DMS53 (cell line): ENCODE results near the gene SYNPO2.
"Not testable (repeated sequence)": the region's sequence is repeated elsewhere in the genome, so short reads cannot be mapped to it uniquely, and the experiment has no call there.

Source experiments
- DNase-seq: peaks from one replicate; lab custom pipeline; 2025; lab: John Stamatoyannopoulos, UW

The SYNPO2 gene

DNA sequence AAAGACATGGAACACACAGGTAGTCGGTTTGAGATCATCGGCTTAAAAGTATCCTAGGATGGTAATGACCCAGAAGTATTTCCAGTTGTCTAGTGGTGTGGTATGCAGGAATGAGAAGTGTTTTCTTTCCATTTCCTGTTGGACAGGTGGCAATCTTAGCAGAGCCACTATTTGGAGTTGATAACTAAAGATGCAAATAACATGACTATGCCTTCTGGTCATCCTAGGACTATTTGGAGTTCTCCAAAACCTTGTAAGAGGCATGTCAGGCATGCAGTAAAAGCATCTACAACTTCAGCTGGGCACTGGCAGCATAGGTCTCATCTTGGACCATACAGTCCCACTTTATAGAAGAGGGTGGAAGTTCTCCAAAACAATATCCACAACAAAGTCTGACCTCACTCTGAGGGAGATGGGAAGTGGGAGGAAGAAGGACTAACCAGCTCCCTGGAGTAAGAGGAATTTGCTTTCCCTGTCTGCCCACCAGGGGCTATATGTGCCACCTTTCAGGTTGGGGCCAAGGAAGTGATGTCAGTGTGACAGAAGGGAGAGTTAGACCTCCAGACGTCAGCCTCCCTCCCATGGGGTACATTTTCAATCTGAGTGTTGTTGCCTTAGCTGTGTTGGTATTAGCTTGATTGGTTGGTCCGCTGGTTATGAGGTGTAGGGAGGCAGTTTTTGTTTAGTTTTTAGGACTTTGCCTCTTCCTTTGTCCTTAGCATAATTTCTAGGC is 145.8 kb downstream of the SYNPO2 start:
- DNase-seq, result peak; percentile 5

DNA sequence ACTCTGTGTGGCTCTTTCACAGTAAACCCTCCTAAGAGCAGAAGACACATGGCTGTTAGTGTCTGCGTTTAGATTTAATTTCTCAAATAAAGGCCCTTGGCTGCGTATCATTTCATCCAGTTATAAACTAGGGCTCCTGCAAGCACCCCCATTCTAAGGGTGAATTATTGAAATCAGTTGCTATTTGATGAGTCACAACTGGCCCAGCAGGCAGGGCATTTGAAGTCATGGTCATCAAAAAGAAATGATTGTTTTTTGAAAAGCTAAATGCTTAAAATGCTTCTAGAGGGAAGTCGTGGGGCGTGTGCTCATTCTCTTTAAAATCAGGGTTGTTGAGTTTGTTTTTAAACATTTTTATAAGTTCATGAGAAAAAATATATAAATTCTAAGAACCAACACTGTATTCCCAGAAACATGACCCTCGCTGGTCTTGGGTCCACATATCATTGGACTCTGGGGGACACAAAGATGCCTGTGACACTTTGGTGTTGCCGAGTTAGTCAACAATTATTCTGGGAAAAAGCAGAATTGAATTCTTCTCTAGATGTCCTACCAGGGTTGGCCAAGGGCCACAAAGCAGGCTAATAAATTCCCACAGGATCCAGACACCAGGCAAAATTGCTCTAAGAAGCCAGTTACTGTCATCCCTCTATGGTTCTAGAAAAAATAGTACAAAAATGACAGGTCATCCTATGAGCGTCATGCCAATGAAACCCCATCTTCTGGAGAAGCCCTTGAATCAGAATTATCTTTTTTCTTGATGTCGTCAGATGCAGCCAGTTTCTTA is 147.5 kb downstream of the SYNPO2 start:
- no peak for DNase-seq

DNA sequence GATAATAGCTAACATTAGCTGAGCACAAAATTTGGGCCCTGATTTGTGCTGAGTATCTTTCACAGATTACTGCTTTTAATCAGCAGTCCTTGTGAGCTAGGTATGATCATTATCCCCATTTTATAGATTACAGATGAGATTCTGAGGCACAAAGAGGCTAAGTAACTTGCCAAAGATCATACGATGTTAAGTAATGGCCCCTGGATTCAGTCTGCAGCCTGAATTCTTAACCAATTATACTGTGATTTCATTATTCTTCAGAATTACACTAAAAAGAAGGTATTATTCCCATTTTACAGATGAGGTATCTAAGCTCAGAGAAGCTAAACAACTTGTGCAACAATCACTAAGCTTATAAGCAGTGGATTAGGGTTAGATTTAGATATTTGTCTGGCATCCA is 149.1 kb downstream of the SYNPO2 start:
- no peak for DNase-seq

DNA sequence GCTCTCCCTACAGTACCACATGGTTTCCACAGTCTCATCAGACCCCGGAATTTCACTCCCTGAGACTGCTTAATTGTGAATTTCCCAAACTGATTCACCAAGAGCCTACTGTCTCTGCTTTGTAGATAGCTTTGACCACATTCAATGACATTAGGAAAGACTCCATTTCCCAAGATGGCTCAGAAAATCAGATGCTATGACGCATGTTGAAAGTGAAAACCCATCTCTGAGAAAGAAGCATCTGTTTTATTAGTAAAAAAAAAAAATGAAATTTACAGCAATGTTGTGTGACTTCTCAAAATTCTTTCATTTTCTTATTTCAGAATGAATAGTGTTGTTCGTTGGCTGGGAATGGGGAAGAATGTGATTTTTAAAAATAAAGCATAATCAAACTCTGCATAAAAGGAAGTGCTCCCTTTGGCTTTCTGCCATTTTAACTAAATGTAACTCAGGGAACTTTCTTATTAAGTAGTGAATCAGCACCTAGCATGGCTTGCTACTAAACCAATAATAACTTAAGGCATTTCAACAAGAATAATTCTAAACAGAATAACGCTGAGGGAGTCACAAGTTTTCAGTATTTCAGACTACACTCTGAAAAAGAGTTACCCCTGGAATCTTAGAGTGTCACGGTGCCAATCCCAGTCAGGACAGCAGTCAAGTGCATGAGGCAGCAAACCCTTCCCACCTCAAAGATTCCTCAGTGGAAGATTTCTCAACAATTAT is 149.6 kb downstream of the SYNPO2 start:
- no peak for DNase-seq

DNA sequence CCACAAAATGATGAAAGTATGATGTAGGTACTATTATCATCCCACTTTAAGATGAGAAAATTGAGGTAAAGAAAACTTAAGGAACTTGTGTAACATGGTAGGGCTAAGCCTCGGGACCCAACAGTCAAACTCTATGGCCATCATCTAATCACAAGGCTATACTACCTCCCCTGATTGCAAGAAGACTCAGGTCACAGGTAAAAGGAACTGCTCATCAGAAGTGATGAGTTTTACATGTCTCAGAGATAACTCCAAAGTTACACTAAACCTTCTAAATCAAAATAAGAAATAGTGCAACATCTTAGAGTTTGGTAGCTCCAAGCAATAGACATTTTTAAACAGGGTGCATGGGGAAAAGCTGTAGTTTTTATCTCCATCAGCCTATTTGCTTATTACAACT is 150.5 kb downstream of the SYNPO2 start:
- DNase-seq, result no peak

DNA sequence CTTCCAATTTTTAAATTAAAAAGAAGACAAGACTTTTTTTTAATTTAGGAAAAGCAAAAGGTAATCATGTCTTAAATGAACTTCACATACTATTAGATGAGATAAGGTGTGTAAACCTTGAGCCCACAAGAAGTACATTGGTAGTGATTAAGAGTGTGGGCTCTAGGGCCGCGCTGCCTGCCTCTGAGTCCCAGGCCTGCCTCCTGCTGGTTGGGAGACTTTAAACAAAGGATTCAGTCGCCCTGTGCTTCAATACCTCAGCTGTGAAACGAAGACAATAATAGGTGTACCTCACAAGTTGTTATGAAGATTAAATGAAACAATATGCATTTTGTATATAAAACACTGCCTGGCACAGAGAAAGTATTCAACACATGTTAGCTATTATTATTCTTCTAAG is 151.1 kb downstream of the SYNPO2 start:
- peak; percentile 2 for DNase-seq

DNA sequence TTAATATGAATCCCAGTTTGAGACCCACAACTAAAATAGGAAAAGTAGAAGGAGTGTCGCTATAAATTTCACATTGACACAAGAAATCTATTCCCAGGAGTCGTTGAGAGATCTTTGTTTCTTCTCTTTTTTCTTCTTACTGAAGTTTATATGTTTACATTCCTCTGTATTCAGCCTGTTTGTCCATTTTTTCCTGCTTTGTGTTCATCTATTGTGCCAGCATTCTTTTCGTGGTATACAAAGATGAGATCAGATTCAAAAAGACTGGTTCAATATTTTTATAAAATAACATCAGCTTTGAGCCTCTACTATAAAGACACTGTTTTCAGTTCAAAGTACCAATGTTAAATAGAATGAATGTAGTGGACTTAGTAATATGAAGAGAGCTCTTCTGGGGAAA is 151.6 kb downstream of the SYNPO2 start:
- DNase-seq, result no peak

DNA sequence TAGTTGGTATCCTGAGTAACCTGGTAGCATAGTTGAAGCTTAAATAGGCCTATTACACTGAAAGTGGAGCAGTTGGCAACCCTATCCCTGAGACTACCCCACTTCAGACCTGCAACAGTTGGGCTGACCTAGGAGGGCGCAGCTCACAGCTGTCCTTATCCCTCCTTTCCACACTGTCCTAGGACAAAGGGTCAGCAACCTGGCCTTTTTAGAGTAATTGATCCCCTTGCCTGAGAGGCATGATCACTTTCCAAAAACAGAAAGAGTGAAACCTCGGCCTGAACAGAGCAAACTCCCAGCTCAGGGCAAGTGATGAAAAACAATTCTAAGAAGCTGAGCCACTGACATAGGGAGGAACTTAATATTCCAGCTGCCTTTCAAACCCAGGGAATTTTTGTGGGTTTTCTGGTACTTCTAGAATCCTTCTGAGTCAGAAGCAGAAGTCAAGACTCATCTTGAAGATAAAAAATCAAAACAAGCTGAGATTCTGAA is 152.1 kb downstream of the SYNPO2 start:
- DNase-seq, result no peak

DNA sequence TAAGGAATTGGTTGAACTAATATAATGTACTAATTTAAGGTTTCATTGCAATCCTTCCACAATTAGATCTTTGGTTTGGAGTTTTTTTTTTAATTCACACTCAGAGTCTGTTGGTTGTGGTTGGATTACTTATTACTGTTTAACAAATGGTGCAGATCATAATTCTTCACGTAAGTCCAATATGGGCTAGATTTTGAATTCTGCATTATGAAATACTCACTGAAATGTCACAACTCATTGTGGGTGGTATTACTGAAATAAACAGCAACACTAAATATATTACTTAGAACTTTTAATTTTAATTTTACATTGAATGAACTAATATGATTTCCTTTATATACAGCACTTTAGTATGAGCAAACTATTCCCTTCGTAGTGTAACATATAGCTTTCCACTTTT is 152.7 kb downstream of the SYNPO2 start:
- DNase-seq, result no peak

DNA sequence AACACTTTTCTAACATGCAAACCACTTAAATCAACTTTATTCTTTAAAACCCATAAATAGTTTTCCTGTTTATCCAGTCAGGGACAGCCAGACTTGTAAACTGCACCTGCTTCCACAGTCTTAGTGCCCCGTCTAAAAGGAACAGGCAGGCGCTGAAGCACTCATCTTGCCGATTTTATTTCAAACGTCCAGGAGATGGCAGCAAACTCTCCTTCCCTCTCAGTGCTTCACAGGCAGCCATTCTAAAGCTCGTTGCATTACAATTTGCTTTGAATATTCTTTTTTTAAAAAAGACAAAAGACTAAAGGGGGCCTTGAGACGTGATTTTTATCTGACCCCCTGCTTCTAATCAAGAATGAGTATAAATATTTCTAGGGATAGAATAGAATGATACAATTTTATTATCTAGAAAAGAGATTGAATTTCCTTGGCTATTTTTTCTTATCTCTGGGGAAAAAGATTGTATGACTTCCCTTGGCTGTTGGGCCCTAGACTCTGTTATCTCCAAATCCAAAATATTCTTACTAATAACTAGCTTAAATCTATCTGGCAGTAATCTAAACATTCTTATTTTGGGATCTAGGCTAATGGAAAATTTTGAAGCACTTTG is 153.4 kb downstream of the SYNPO2 start:
- DNase-seq, result peak; percentile 81

DNA sequence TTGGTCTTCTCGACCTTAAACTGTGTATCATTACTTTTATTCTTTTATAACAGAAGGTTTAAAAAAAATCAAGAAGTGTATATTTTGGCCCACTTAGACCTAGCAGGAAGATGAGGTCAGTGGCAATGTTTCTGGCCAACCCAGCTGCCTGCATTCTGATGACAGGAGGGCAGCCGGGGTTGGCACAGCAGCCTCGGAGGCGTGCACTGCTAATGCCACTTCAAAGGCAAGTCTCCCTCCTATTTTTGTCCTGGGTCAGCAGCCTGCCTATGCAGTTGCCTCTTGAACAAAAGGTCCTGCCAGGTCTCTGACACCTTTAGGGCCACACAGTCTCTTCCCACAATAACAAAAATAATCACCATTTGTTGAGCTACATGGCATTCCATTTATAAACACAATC is 157.6 kb downstream of the SYNPO2 start:
- DNase-seq, result no peak

DNA sequence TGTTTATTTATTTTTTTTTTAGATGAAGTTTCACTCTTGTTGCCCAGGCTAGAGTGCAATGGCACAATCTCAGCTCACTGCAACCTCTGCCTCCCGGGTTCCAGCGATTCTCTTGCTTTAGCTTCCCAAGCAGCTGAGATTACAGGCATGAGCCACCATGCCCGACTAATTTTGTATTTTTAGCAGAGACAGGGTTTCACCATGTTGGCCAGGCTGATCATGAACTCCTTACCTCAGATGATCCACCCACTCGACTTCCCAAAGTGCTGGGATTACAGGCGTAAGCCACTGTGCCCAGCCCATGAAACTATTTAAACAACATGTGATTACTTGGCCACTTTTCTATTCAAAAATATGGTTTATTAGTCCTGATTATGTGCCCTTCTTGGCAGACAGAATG is 158.4 kb downstream of the SYNPO2 start:
- DNase-seq, result not testable (repeated sequence)

DNA sequence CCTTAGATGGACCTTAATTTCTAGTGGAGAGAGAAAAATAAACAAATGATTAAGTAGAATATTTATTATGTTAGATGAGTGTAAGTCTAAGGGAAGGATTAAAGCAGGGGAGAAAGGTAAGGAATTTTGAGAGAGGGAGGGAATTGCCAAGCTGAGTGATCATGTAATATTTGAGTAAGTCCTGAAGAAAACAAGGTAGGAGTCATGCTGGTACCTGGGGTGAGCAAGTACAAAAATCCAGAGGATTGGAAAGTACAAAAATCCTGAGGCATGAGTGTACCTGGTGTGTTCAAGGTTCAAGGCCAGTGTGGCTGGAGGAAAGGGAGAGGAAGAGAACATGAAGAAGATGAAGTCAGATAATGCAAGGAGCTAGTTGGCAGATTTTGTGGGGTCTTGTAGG is 159.8 kb downstream of the SYNPO2 start:
- no peak for DNase-seq

DNA sequence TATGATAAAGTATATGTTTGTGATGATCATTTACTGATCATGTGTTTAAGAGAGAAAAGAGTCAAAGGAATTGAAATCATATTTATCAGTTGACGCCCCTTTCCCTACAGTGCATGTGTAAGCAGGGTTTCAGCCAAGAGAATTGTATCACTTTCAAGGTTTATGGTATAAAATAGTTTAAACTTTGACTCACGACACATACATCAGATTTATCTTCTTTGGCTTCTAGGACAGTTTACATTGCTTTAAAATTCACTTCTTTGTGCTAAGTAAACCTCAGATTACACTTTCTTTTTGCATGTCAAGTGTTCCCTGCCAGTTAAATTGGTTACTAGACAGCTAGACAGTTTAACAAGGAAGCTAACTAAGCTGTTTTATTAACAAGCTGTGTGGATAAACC is 160.7 kb downstream of the SYNPO2 start:
- no peak for DNase-seq

DNA sequence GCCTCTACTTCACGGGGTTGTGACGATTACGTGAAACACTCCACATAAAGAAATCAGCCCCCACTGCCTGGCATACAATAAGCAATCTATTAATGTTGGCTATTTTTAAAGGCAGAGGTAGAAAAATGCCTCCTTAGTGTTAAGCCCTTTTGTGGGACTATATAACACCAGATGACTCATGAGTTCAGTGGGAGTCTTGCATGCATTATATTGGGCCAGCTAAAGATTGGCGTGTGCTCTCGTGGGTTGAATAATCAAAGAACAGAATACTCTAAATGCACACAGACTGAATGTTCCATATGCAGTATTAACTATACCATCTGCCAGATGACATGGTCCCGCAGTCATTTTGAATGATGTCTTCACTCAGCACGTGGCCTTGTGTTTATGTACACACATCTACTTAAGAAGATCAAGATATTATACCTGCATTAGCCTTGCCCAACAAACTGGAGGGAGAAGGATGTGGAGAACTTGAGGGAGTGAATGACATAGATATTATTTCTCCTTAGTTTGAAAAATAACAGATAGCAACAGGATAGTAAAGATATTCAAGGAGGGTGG is 162.0 kb downstream of the SYNPO2 start:
- DNase-seq, result no peak

DNA sequence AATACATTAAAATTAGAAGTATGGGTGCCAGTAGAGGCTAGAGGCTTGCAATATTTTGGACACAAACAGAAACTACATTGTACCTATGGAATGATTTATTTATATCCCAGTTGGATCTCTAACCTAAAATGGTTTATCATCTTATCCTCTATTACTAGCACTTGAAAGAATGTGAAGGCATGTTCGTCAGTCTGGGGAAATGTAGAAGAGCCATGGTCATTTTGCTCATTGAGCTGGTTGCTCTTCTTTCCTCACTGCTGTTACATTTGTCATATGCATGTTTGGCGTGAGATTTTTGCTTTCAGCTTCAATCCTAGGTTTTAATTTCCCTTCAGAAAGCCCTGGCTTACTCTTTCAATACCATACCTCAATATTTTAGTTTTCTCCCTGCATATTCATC is 164.6 kb downstream of the SYNPO2 start:
- DNase-seq, result no peak

DNA sequence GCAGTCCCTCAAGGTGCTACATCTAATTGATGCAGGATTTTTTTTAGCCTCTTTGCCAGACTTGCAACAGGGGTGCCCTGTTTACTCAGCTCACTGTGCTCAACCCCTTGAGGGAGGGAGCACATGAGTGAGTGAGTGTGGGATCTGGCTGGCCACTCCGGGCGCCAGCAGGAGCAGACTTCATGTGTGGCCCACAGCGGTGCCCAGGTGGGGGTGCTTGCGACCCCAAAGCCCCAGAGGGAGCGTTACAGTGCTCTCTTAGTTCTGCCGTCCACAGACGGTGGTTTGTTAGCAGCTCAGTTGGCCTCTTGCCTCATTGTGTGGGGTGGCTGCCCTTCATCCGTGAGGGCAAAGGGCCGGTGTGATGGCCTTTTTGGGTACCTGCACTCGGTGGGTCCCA is 165.3 kb downstream of the SYNPO2 start:
- DNase-seq, result no peak

DNA sequence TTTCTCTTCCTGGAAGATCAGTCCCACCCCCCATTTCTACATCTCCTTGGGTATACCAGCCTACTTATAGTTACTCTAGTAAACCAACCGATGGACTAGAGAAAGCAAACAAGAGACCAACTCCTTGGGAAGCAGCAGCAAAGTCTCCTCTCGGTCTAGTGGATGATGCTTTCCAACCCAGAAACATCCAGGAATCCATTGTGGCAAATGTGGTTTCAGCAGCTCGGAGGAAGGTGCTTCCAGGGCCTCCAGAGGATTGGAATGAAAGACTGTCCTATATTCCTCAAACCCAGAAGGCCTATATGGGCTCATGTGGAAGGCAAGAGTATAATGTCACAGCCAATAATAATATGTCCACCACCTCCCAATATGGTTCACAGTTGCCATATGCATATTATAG is 168.8 kb downstream of the SYNPO2 start:
- no peak for DNase-seq

DNA sequence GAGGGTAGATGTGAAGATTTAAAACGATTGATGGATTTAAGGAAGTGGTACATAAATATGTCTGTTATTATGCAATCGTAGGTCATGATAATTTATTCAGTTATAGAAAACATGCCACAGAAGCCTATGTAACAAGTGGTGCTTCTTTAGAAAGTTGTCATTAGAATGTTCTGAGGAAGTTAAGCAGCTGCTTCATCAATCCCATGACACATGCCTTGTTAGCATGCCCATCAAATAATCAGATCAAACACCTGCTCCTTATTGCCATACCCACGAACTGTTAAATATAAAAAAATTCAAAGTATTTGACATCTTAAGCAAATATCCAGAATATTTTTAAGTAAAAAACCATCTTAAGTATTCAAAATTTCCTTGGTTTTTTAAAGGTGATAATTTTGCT is 170.6 kb downstream of the SYNPO2 start:
- no peak for DNase-seq

DNA sequence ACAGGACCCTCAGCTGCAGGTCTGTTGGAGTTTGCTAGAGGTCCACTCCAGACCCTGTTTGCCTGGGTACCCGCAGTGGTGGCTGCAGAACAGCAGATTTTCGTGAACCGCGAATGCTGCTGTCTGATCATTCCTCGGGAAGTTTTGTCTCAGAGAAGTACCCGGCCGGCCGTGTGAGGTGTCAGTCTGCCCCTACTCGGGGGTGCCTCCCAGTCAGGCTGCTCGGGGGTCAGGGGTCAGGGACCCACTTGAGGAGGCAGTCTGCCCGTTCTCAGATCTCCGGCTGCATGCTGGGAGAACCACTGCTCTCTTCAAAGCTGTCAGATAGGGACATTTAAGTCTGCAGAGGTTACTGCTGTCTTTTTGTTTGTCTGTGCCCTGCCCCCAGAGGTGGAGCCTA is 178.5 kb downstream of the SYNPO2 start:
- not testable (repeated sequence) for DNase-seq

DNA sequence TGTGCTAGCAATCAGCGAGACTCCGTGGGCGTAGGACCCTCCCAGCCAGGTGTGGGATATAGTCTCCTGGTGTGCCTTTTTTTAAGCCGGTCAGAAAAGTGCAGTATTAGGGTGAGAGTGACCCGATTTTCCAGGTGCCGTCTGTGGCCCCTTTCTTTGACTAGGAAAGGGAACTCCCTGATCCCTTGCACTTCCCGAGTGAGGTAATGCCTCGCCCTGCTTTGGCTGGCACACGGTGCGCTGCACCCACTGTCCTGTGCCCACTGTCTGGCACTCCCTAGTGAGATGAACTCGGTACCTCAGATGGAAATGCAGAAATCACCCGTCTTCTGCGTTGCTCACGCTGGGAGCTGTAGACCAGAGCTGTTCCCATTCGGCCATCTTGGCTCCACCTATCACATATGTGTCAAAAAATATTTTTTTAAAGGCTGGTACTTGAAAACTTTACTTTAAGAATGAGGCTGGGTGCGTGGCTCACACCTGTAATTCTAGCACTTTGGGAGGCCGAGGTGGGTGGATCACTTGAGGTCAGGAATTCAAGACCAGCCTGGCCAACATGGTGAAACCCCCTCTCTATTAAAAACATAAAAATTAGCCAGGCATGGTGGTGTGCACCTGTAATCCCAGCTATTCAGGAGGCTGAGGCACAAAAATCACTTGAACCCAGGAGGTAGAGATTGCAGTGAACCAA is 179.2 kb downstream of the SYNPO2 start:
- DNase-seq, result peak; percentile 47
